Tibial nerve (tissue), 4 donors: ENCODE measurements around the gene TNIP2.

Experiments used
- CTCF ChIP-seq, 5 experiments: fragments of 200-600 bp in 3 of 5; fragments of 450-650 bp in 2 of 5; sonication (generic) in 3 of 5; IDR thresholded peaks; one replicate each; pipeline ENCODE4 v1.5.1; 2016 to 2019; ENCODE audit warnings: antibody characterized with exemption in 5 of 5, mild to moderate bottlenecking in 3 of 5, moderate library complexity in 2 of 5
- EP300 ChIP-seq, 2 donors: sonication (generic); formaldehyde crosslinking; IDR thresholded peaks; one replicate each; pipeline ENCODE4 v1.6.1; 2017; ENCODE audit warnings: antibody characterized with exemption in 2 of 2, mild to moderate bottlenecking in 1 of 2

DNA sequence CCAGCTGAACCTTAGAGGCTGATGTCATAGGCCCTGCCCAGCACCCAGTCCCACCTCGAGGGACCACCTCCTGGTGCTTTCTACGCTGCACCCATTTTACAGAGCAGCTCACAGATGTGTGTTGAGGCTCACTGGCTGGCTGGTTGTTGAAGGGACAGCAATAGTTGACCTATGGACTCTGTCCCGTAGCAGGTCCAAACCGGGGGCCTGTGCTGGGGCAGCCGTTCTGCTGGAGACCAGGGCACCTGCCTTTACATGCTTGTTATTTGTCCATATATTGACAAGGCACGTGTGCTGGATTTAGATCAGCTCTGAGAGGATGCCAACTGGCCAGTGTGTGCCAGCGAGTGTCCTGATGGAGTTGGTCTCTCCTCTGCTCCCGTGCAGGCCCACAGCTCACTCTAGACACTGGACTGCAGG lies 58.1 kb downstream of the TNIP2 start:
- no peak for TF ChIP-seq EP300 (IDR thresholded peaks at IDR 0.05)
- TF ChIP-seq CTCF (IDR thresholded peaks at IDR 0.05) = no peak
